ENCODE results near the gene VDAC2.

Gene VDAC2

GRCh38 chr10:75254739-75255138 lies 44.1 kb downstream of the VDAC2 start:
- no peak for DNase-seq

- no peak for DNase-seq
These were observed 50.4 kb downstream of the VDAC2 start for GRCh38 chr10:75260990-75261389.

GRCh38 chr10:75261813-75262705 lies 51.5 kb downstream of the VDAC2 start:
- peak; percentile 11 for DNase-seq

GRCh38 chr10:75263806-75264205 lies 53.2 kb downstream of the VDAC2 start:
- DNase-seq = no peak

GRCh38 chr10:75265856-75266255 lies 55.3 kb downstream of the VDAC2 start:
- DNase-seq = no peak

- DNase-seq = no peak
These were observed 56.3 kb downstream of the VDAC2 start for GRCh38 chr10:75266945-75267344.

- DNase-seq = no peak
These were observed 59.0 kb downstream of the VDAC2 start for GRCh38 chr10:75269605-75270004.

- no peak for DNase-seq
These were observed 61.5 kb downstream of the VDAC2 start for GRCh38 chr10:75272094-75272493.

GRCh38 chr10:75272896-75273295 lies 62.3 kb downstream of the VDAC2 start:
- no peak for DNase-seq

GRCh38 chr10:75276069-75276872 lies 65.7 kb downstream of the VDAC2 start:
- DNase-seq = no peak

GRCh38 chr10:75280236-75280635 lies 69.6 kb downstream of the VDAC2 start:
- no peak for DNase-seq
